Nephron (organoid): ENCODE measurements around the gene HINT2.

ENCODE experiments used
- H3K27ac Mint-ChIP-seq, 3 experiments: 2 replicates each; pipeline ENCODE4 v1.8.0; 2020; ENCODE audit warnings: mixed read lengths in 3 of 3, mild to moderate bottlenecking in 2 of 3, moderate library complexity in 1 of 3
- H3K27me3 Mint-ChIP-seq: 2 replicates; pipeline ENCODE4 v1.8.0; 2021; ENCODE audit warnings: low read depth, mild to moderate bottlenecking, moderate library complexity, mixed read lengths
- H3K36me3 Mint-ChIP-seq: 2 replicates; pipeline ENCODE4 v1.8.0; 2020; ENCODE audit warnings: low read depth, mixed read lengths
- H3K4me1 Mint-ChIP-seq: 2 replicates; pipeline ENCODE4 v1.8.0; 2020; ENCODE audit warnings: mixed read lengths
- H3K4me3 Mint-ChIP-seq, 3 experiments: 2 replicates each; pipeline ENCODE4 v1.8.0; 2020; ENCODE audit warnings: mild to moderate bottlenecking in 3 of 3, mixed read lengths in 3 of 3, moderate library complexity in 2 of 3
- H3K9me3 Mint-ChIP-seq: 2 replicates; pipeline ENCODE4 v1.8.0; 2020; ENCODE audit warnings: mixed read lengths
- CTCF ChIP-seq, 3 experiments: fragments of 200-600 bp; sonication (generic); IDR thresholded peaks; one replicate each; pipeline ENCODE4 v1.5.0; 2021; ENCODE audit warnings: antibody characterized with exemption in 3 of 3; ENCODE audit not compliant: unreplicated experiment in 3 of 3

Gene HINT2

DNA sequence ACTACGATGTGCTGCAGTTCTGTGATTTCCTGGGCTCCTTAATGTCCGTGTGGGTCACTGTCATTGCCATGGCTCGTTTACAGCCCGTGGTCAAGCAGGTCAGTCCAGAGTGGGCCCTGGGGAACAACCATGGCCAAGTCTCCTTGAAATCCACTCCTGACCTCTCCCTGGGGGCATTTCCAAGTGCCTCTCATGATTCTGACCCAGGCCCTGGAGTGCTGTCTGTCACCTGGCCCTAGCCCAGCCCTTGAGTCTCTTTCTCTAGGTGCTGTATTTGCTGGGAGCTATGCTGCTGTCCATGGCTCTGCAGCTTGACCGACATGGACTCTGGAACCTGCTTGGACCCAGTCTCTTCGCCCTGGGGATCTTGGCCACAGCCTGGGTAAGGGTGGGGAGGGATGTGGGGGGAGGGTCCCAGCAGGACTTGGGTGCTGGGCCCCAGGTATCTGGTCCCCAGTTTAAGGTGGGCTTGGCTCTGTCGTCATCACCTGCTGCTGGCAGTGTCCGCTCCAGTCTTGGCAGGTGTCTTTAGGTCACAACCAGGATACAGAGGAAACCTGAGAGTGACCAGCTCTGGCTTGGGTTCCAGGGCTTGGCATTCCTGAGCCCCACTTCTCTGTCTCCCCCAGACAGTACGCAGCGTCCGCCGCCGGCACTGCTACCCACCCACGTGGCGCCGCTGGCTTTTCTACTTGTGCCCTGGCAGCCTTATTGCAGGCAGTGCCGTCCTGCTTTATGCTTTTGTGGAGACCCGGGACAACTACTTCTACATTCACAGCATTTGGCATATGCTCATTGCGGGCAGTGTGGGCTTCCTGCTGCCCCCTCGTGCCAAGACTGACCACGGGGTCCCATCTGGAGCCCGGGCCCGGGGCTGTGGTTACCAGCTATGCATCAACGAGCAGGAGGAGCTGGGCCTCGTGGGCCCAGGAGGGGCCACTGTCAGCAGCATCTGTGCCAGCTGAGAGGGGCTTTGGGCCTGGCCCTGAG lies 38.3 kb upstream of the HINT2 start:
- H3K27me3 Mint-ChIP-seq: no peaks in the 10 kb centered on the region
- H3K4me1 Mint-ChIP-seq: peaks cover 13% of the 10 kb centered on the region
- H3K36me3 Mint-ChIP-seq: peaks cover 24% of the 10 kb centered on the region
- TF ChIP-seq CTCF (IDR thresholded peaks at IDR 0.05; ENCODE audit: unreplicated experiment in 3 of 3): no peak
- H3K27ac Mint-ChIP-seq: no peak overlapping the region
- H3K9me3 Mint-ChIP-seq: no peaks in the 10 kb centered on the region
- no peak overlapping the region for H3K4me3 Mint-ChIP-seq

GRCh38 chr9:35852267-35852815 lies 37.5 kb upstream of the HINT2 start:
- Mint-ChIP-seq H3K27me3 (no peaks in the 10 kb centered on the region), H3K27ac (no peak overlapping the region), H3K4me1 (peaks cover 21% of the 10 kb centered on the region), H3K4me3 (no peak overlapping the region), H3K36me3 (peaks cover 32% of the 10 kb centered on the region), H3K9me3 (no peaks in the 10 kb centered on the region)
- no peak for TF ChIP-seq CTCF (IDR thresholded peaks at IDR 0.05; ENCODE audit: unreplicated experiment in 3 of 3)

- peaks cover 56% of the 10 kb centered on the region for H3K36me3 Mint-ChIP-seq
- no peaks in the 10 kb centered on the region for H3K9me3 Mint-ChIP-seq
- no peak for TF ChIP-seq CTCF (IDR thresholded peaks at IDR 0.05; ENCODE audit: unreplicated experiment in 3 of 3)
- no peak overlapping the region for H3K4me3 Mint-ChIP-seq
- peaks cover 9% of the 10 kb centered on the region for H3K27me3 Mint-ChIP-seq
- H3K4me1 Mint-ChIP-seq: peaks cover 47% of the 10 kb centered on the region
- H3K27ac Mint-ChIP-seq: peak overlapping the region in 2 of 3 experiments; percentile 8 to 33
These were observed 33.1 kb upstream of the HINT2 start for GRCh38 chr9:35847792-35848572.

GRCh38 chr9:35845824-35846771 lies 31.3 kb upstream of the HINT2 start:
- Mint-ChIP-seq H3K36me3 (peaks cover 54% of the 10 kb centered on the region), H3K4me3 (peak overlapping the region in 1 of 3 experiments; percentile 64), H3K27ac (peak overlapping the region in 2 of 3 experiments; percentile 14 to 59), H3K4me1 (peaks cover 47% of the 10 kb centered on the region), H3K27me3 (peaks cover 9% of the 10 kb centered on the region), H3K9me3 (no peaks in the 10 kb centered on the region)
- TF ChIP-seq CTCF (IDR thresholded peaks at IDR 0.05; ENCODE audit: unreplicated experiment in 3 of 3): no peak

DNA sequence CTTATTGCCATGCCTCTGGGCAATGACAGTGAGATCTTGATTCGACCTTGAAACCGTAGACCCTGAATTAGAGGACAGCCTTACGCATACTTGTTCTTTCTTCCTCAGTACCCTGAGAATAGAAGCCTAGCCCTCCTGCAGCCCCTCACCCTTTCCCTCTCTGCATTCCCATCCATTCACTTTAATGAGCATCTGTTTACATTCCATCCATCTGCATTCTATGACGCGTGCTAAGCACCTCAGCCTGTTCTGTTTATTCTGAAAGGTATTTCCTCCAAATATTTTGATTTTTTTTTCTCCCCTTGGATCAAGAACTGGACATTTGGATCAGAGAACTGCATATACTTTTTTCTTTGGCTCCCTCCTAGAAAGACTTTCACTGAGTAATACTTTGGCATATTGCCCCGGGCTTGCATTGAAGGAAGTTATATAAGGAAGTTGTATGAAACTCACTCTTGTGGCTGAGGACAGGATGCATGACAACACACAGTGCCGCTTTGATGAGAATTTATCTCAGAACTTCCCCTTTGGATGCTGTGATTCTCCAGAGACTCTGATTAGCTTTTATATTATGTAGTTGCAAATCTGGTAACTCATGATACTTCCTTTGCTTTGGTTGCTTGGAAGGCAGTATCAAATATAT lies 29.9 kb upstream of the HINT2 start:
- Mint-ChIP-seq H3K27me3 (peaks cover 9% of the 10 kb centered on the region), H3K27ac (peak overlapping the region; percentile 46 to 67 (median 59)), H3K4me3 (no peak overlapping the region), H3K9me3 (no peaks in the 10 kb centered on the region), H3K4me1 (peaks cover 42% of the 10 kb centered on the region), H3K36me3 (peaks cover 49% of the 10 kb centered on the region)
- TF ChIP-seq CTCF (IDR thresholded peaks at IDR 0.05; ENCODE audit: unreplicated experiment in 3 of 3): no peak
